K562 (cell line): ENCODE data around the gene PUS10.

ENCODE experiments used
- CREB1 ChIP-seq, 2 experiments: sonication (generic) in 1 of 2; formaldehyde crosslinking in 1 of 2; IDR thresholded peaks; 2 replicates each; pipeline versions ENCODE4 v1.6.1 to v1.8.0; 2012 to 2022; ENCODE audit warnings: inconsistent platforms in 1 of 2, mild to moderate bottlenecking in 1 of 2, missing genetic modification reagents in 1 of 2, moderate library complexity in 1 of 2
- MAFK ChIP-seq: IDR thresholded peaks from 2 replicates; pipeline ENCODE4 v1.6.1; 2011; ENCODE audit warnings: low read length, improper control_type of control experiment
- ZNF354B ChIP-seq: fragments of 250-450 bp; sonication (Bioruptor Pico); IDR thresholded peaks from 2 replicates; pipeline ENCODE4 v1.4.0; 2020
- ZNF586 ChIP-seq: fragments of 450-650 bp; formaldehyde crosslinking; conservative IDR thresholded peaks from 2 replicates; pipeline ENCODE4 v1.4.0; 2020; ENCODE audit warnings: mild to moderate bottlenecking, moderate library complexity

- TF ChIP-seq MAFK (no peak), ZNF354B (CRISPR knock-in tag) (no peak), ZNF586 (no peak), CREB1 (IDR thresholded peaks at IDR 0.05) (no peak), CREB1 (CRISPR knock-in tag; IDR thresholded peaks at IDR 0.05) (no peak)
These were observed 85.1 kb downstream of the PUS10 start for GRCh38 chr2:60932954-60933353.
